ENCODE measurements around the gene LMO1.

Gene LMO1

GRCh38 chr11:8294251-8294935 is 30.7 kb upstream of the LMO1 start:
- in situ Hi-C loops (cut with MboI; ENCODE audit: low sequenced_read_pairs, unreplicated experiment), result no loop called here
- TF ChIP-seq, protein P1, sequence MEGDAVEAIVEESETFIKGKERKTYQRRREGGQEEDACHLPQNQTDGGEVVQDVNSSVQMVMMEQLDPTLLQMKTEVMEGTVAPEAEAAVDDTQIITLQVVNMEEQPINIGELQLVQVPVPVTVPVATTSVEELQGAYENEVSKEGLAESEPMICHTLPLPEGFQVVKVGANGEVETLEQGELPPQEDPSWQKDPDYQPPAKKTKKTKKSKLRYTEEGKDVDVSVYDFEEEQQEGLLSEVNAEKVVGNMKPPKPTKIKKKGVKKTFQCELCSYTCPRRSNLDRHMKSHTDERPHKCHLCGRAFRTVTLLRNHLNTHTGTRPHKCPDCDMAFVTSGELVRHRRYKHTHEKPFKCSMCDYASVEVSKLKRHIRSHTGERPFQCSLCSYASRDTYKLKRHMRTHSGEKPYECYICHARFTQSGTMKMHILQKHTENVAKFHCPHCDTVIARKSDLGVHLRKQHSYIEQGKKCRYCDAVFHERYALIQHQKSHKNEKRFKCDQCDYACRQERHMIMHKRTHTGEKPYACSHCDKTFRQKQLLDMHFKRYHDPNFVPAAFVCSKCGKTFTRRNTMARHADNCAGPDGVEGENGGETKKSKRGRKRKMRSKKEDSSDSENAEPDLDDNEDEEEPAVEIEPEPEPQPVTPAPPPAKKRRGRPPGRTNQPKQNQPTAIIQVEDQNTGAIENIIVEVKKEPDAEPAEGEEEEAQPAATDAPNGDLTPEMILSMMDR (IDR thresholded peaks at IDR 0.05; ENCODE audit: borderline replicate concordance, control extremely low read depth, extremely low read depth, insufficient read depth, missing control alignments), result no peak
- no peak for DNase-seq (ENCODE audit: low spot score)

GRCh38 chr11:8293171-8293570 is 29.5 kb upstream of the LMO1 start:
- no peak for DNase-seq (ENCODE audit: low spot score)
- TF ChIP-seq, protein P1 (IDR thresholded peaks at IDR 0.05; ENCODE audit: borderline replicate concordance, control extremely low read depth, extremely low read depth, insufficient read depth, missing control alignments), result no peak
- in situ Hi-C loops (cut with MboI; ENCODE audit: low sequenced_read_pairs, unreplicated experiment), result no loop called here

DNA sequence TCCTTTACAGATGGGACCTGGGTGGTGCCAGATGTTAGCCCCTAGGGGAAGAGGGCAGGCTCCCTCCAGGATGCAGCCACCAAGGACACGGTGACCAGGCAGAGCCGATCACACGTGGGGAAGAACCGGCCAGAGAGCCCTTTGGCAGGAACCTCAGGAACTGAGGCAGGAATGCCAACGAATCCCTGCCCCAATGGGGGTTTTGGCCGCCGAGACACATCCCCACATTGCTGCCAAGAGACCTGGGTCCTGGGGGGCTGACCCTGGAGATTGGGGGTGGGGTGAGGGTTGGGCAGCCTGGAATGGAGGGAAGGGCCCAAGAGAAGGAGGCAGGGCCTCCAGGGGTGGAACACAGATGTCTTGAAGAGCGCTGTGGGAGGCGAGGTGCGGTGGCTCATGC is 28.7 kb upstream of the LMO1 start:
- no peak for DNase-seq (ENCODE audit: low spot score)
- TF ChIP-seq, protein P1 (IDR thresholded peaks at IDR 0.05; ENCODE audit: borderline replicate concordance, control extremely low read depth, extremely low read depth, insufficient read depth, missing control alignments), result no peak
- in situ Hi-C loops (cut with MboI; ENCODE audit: low sequenced_read_pairs, unreplicated experiment), result no loop called here

DNA sequence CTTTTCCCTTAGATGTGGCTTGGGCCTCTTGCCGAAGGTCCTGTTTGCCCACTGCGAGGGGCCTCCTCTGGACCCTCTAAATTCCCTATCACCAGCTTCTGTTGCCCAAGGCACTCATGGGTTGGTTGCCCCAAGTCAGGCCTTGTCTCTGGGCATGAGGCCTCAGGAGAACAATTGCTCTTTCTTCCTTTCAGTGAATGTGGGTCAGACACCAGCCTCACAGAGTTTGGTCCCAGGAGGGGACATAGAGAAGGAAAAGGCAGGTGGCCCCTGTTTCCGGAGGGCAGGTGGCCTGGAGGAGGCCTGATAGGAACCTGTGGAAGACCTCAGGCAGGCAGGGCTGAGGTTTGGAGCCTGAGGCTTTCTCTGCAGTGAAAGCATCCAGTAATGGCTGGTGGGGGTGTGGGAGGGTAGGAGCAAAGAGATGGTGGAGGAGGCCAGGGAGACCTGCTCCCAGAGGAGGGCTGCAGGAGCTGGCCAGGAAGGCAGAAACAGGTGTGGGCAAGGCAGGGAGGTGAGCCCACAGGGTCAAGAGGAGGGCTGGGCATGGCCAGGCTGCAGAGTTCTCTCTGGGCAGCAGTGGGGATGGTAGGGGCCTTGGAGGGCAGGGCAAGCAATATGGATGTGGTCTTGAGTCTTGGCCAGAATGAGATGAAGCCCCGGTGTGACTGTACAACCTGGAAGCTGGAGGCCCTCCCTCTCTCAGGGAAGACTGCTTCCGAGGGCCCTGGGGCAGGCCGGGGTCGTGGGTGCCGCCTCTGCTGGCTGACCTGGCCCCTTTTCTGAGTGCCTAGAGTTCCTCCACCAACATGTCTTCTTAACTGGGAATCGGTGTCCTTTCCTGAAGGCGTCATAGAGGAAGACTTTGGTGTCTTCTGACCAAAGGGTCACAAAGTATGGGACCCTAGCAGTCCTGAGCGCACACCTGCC is 28.0 kb upstream of the LMO1 start:
- in situ Hi-C loops (cut with MboI; ENCODE audit: low sequenced_read_pairs, unreplicated experiment), result no loop called here
- DNase-seq (ENCODE audit: low spot score), result no peak
- TF ChIP-seq, protein P1 (IDR thresholded peaks at IDR 0.05; ENCODE audit: borderline replicate concordance, control extremely low read depth, extremely low read depth, insufficient read depth, missing control alignments), result no peak

GRCh38 chr11:8290081-8290810 is 26.6 kb upstream of the LMO1 start:
- no peak for DNase-seq (ENCODE audit: low spot score)
- in situ Hi-C loops (cut with MboI; ENCODE audit: low sequenced_read_pairs, unreplicated experiment), result no loop called here
- TF ChIP-seq, protein P1 (IDR thresholded peaks at IDR 0.05; ENCODE audit: borderline replicate concordance, control extremely low read depth, extremely low read depth, insufficient read depth, missing control alignments), result no peak

- in situ Hi-C loops (cut with MboI; ENCODE audit: low sequenced_read_pairs, unreplicated experiment), result no loop called here
- no peak for DNase-seq (ENCODE audit: low spot score)
- TF ChIP-seq, protein P1 (IDR thresholded peaks at IDR 0.05; ENCODE audit: borderline replicate concordance, control extremely low read depth, extremely low read depth, insufficient read depth, missing control alignments), result no peak
Observed at GRCh38 chr11:8289492-8289918, 25.8 kb upstream of the LMO1 start.
